GM12878 (cell line): ENCODE measurements around the gene GPC5. TPM values are rescaled to one million over a fixed set of nuclear protein-coding genes. Genes with fewer than 3 reads are reported as not detected.

Source experiments
- ATAC-seq: fragments of 200-7000 bp; cut with Tn5 transposase; 3 replicates; pipeline ENCODE4 v1.9.1; 2020; ENCODE audit warnings: mild to moderate bottlenecking, moderate library complexity
- BruUV-seq: library from RNA; stranded (reverse); fragments of 400-500 nt; replicated peaks from 2 replicates; lab custom pipeline; 2021; lab: Mats Ljungman, UMichigan
- CTCF ChIA-PET: fragments of 300-600 bp; sonication (Branson Sonifier 250); formaldehyde crosslinking; extraction: SDS; loops from one replicate; lab custom pipeline; 2021; ENCODE audit warnings: inconsistent platforms; lab: Yijun Ruan, JAX
- POLR2A ChIA-PET: fragments of 350-600 bp; formaldehyde crosslinking; extraction: SDS; loops from one replicate; lab custom pipeline; 2021; ENCODE audit warnings: inconsistent platforms; lab: Charles Lee
- RAD21 ChIA-PET: fragments of 300-600 bp; sonication (Branson Sonifier 250); formaldehyde crosslinking; loops from one replicate; lab custom pipeline; 2023; ENCODE audit warnings: antibody characterized with exemption; ENCODE audit not compliant: unreplicated experiment; lab: Charles Lee
- SMC1A ChIA-PET: fragments of 300-600 bp; sonication (Branson Sonifier 250); formaldehyde crosslinking; loops from one replicate; lab custom pipeline; 2023; ENCODE audit not compliant: unreplicated experiment, uncharacterized antibody; lab: Charles Lee
- DNase-seq: peaks from one replicate; pipeline ENCODE4 v3.0.0-alpha.2; 2011; ENCODE audit warnings: low read depth, low spot score
- FAIRE-seq: peaks from 3 replicates; lab custom pipeline; 2011; peaks lifted over from hg19 to GRCh38; lab: Jason Lieb, UNC
- H2AFZ ChIP-seq: 2 replicates; pipeline ENCODE4 v1.6.0; 2011; ENCODE audit warnings: low read depth, low read length, control low read depth; ENCODE audit not compliant: control insufficient read depth
- H3K27ac ChIP-seq: 2 replicates; pipeline ENCODE4 v1.5.1; 2011; ENCODE audit warnings: control low read depth; ENCODE audit not compliant: control insufficient read depth, insufficient read depth
- H3K27me3 ChIP-seq, 2 experiments: replicated peaks in 1 of 2; 2 replicates each; pipeline versions ENCODE4 v1.6.0 to v1.6.1; 2011; ENCODE audit warnings: low read length in 1 of 2; ENCODE audit not compliant: control insufficient read depth in 2 of 2, insufficient read depth in 2 of 2
- H3K36me3 ChIP-seq, 2 experiments: 2 replicates each; pipeline ENCODE4 v1.5.1; 2011; ENCODE audit warnings: low read length in 1 of 2; ENCODE audit not compliant: control insufficient read depth in 2 of 2, insufficient read depth in 2 of 2
- H3K4me1 ChIP-seq: 2 replicates; pipeline ENCODE4 v1.6.1; 2011; ENCODE audit warnings: mild to moderate bottlenecking, low read length, moderate library complexity, mixed read lengths; ENCODE audit not compliant: control insufficient read depth, insufficient read depth
- H3K4me2 ChIP-seq: 2 replicates; pipeline ENCODE4 v1.6.0; 2011; ENCODE audit warnings: control low read depth; ENCODE audit not compliant: control insufficient read depth, insufficient read depth
- H3K4me3 ChIP-seq: fragments of 200-600 bp; sonication (generic); 2 replicates; pipeline ENCODE4 v1.5.1; 2016
- H3K79me2 ChIP-seq: 2 replicates; pipeline ENCODE4 v1.6.0; 2011; ENCODE audit warnings: low read length; ENCODE audit not compliant: control insufficient read depth, insufficient read depth
- H3K9ac ChIP-seq: 2 replicates; pipeline ENCODE4 v1.8.0; 2011; ENCODE audit warnings: low read length, control low read depth, mixed read lengths; ENCODE audit not compliant: control insufficient read depth, insufficient read depth
- H3K9me3 ChIP-seq: replicated peaks from 3 replicates; pipeline ENCODE4 v1.5.1; 2011; ENCODE audit warnings: mild to moderate bottlenecking, low read length; ENCODE audit not compliant: control insufficient read depth, insufficient read depth
- H4K20me1 ChIP-seq: 2 replicates; pipeline ENCODE4 v1.6.0; 2011; ENCODE audit not compliant: control insufficient read depth, insufficient read depth
- IKZF1 ChIP-seq: fragments of 450-650 bp; conservative IDR thresholded peaks from 2 replicates; pipeline ENCODE4 v1.6.1; 2017; ENCODE audit warnings: antibody characterized with exemption, mild to moderate bottlenecking
- NFIC ChIP-seq: IDR thresholded peaks from 2 replicates; pipeline ENCODE4 v1.6.1; 2012; ENCODE audit warnings: low read depth, mild to moderate bottlenecking, inconsistent platforms, low read length, moderate library complexity
- POLR2AphosphoS2 ChIP-seq: IDR thresholded peaks from 2 replicates; pipeline ENCODE4 v1.6.1; 2011; ENCODE audit warnings: low read depth, mild to moderate bottlenecking, low read length, improper control_type of control experiment, moderate library complexity
- POU2F2 ChIP-seq: IDR thresholded peaks from 3 replicates; pipeline ENCODE4 v1.6.1; 2011; ENCODE audit warnings: low read depth, mild to moderate bottlenecking, low read length, borderline replicate concordance
- RELB ChIP-seq: fragments of 450-650 bp; IDR thresholded peaks from 2 replicates; pipeline ENCODE4 v1.6.1; 2017; ENCODE audit warnings: low read depth, mild to moderate bottlenecking, moderate library complexity
- SMAD5 ChIP-seq: IDR thresholded peaks from 2 replicates; pipeline ENCODE4 v1.6.1; 2016; ENCODE audit warnings: antibody characterized with exemption, low read depth
- SREBF1 ChIP-seq: IDR thresholded peaks from 2 replicates; pipeline ENCODE4 v1.6.1; 2012; ENCODE audit warnings: mild to moderate bottlenecking, low read length
- TCF12 ChIP-seq: IDR thresholded peaks from 2 replicates; pipeline ENCODE4 v1.6.1; 2011; ENCODE audit warnings: low read depth, mild to moderate bottlenecking, low read length
- ZNF274 ChIP-seq: IDR thresholded peaks from one replicate; pipeline ENCODE4 v1.8.0; 2011; ENCODE audit not compliant: insufficient read length, insufficient read depth
- ZZZ3 ChIP-seq: IDR thresholded peaks from 2 replicates; pipeline ENCODE4 v1.6.1; 2011; ENCODE audit warnings: low read depth; ENCODE audit not compliant: control insufficient read depth, insufficient read length
- WGBS: methylation state at CpG from one replicate; pipeline ENCODE4 v1.1.6; 2016; ENCODE audit warnings: low lambda C conversion rate; ENCODE audit not compliant: insufficient replicate concordance, insufficient coverage; ENCODE audit errors: missing lambda C conversion rate; 5-methylcytosine and 5-hydroxymethylcytosine counted together
- in situ Hi-C: fragments of 300-500 bp; cut with MboI; formaldehyde crosslinking; loops from 9 replicates; pipeline ENCODE4 v1.14.3; 2018; ENCODE audit warnings: mixed read lengths
- intact Hi-C: fragments of 100-400 bp; cut with micrococcal nuclease; formaldehyde crosslinking; loops from one replicate; pipeline ENCODE4 v1.14.2; 2022; ENCODE audit not compliant: unreplicated experiment
- polyA plus RNA-seq, 11 experiments: library from polyadenylated mRNA; depleted of rRNA in 4 of 11; unstranded in 6 of 11; stranded (reverse) in 5 of 11; fragments of >200 nt; fragmentation: Nextera tagmentation in 4 of 11; fragmentation: Illumina TruSeq in 1 of 11; extraction: Ambion mirVana in 4 of 11; extraction: Trizol in 1 of 11; gene quantifications; 1 replicate in 1 of 11; 2 replicates in 10 of 11; pipeline versions ENCODE4 v1.2.1 to v1.2.3, GENCODE V29; 2011 to 2016; ENCODE audit warnings: inconsistent platforms in 2 of 11, missing spikeins in 2 of 11, low read depth in 1 of 11
- total RNA-seq, 4 experiments: library from RNA; depleted of rRNA in 3 of 4; stranded (reverse); fragments of >200 nt in 3 of 4; fragmentation: Illumina TruSeq in 1 of 4; extraction: Trizol in 1 of 4; gene quantifications; 2 replicates each; pipeline versions ENCODE4 v1.2.1 to v1.2.3, GENCODE V29; 2013 to 2021

Gene GPC5
- total and polyA plus RNA-seq, 10 of the 15 experiments (the other 5 are each of a cell fraction or from before 2014, with no cell fraction given) = 0.05 to 0.87 (median 0.44) TPM; not detected in 1

GRCh38 chr13:92901739-92902138 is 1503.3 kb downstream of the GPC5 start:
- Histone ChIP-seq H3K9me3 (no peaks in the 10 kb centered on the region), H3K79me2 (no peaks in the 10 kb centered on the region), H4K20me1 (no peaks in the 10 kb centered on the region), H3K4me3 (no peak overlapping the region), H2AFZ (no peak overlapping the region), H3K27ac (no peak overlapping the region), H3K4me1 (no peaks in the 10 kb centered on the region), H3K27me3 (no peaks in the 10 kb centered on the region), H3K9ac (no peak overlapping the region), H3K4me2 (no peak overlapping the region), H3K36me3 (no peaks in the 10 kb centered on the region)
- DNase-seq = no peak
- CTCF ChIA-PET = interaction anchor here (0.7 to 2.6 kb wide), 9 partner anchors 9 to 1711 kb away, joined by 3 to 10 read pairs (median 4); no protein-coding TSS in a partner anchor
- 22% methylated on average over 5 of the region's 5 CpGs for WGBS
- ATAC-seq = no peak
- no peak for FAIRE-seq
- POLR2A ChIA-PET = interaction anchor here (0.6 kb wide), 1 partner anchor 1359 kb away, joined by 7 read pairs; no protein-coding TSS in a partner anchor
- no peak for TF ChIP-seq ZNF274
- 0 out of 2 replicates have a peak, but pooled peaks have one; percentile 13 for TF ChIP-seq IKZF1
- BruUV-seq = no TSS peak
- RAD21 ChIA-PET = interaction anchor here (0.9 to 3.7 kb wide), 5 partner anchors 11 to 1460 kb away, joined by 3 to 28 read pairs (median 3); no protein-coding TSS in a partner anchor
- in situ Hi-C loops = no loop called here
- SMC1A ChIA-PET = interaction anchor here (0.6 to 3.5 kb wide), 9 partner anchors 9 to 66 kb away, joined by 3 to 36 read pairs (median 4); no protein-coding TSS in a partner anchor
- intact Hi-C loops = no loop called here

GRCh38 chr13:92912629-92913028 is 1514.2 kb downstream of the GPC5 start:
- POLR2A ChIA-PET = no interaction called here
- no peak overlapping the region for H3K4me3 ChIP-seq
- no peak overlapping the region for H2AFZ ChIP-seq
- no peak overlapping the region for H3K4me2 ChIP-seq
- FAIRE-seq = no peak
- in situ Hi-C loops = no loop called here
- H3K9ac ChIP-seq = no peak overlapping the region
- intact Hi-C loops = no loop called here
- CTCF ChIA-PET = interaction anchor here (1.1 to 1.8 kb wide), 6 partner anchors 11 to 1705 kb away, joined by 3 to 10 read pairs (median 5); no protein-coding TSS in a partner anchor
- SMC1A ChIA-PET = interaction anchor here (0.8 to 4.3 kb wide), 8 partner anchors 11 to 297 kb away, joined by 3 to 36 read pairs (median 3); no protein-coding TSS in a partner anchor
- no peak for TF ChIP-seq SMAD5
- TF ChIP-seq POU2F2 = no peak
- TF ChIP-seq TCF12 = no peak
- no peak for TF ChIP-seq RELB
- no peak for TF ChIP-seq POLR2AphosphoS2
- TF ChIP-seq SREBF1 = no peak
- no peak for TF ChIP-seq ZZZ3
- TF ChIP-seq NFIC = no peak
- no peak overlapping the region for H3K27ac ChIP-seq
- H3K27me3 ChIP-seq = no peaks in the 10 kb centered on the region
- no peaks in the 10 kb centered on the region for H3K4me1 ChIP-seq
- H3K79me2 ChIP-seq = no peaks in the 10 kb centered on the region
- no peak for ATAC-seq
- H3K36me3 ChIP-seq = no peaks in the 10 kb centered on the region
- BruUV-seq = no TSS peak
- RAD21 ChIA-PET = interaction anchor here (4.6 kb wide), 1 partner anchor 11 kb away, joined by 28 read pairs; no protein-coding TSS in a partner anchor
- no peaks in the 10 kb centered on the region for H4K20me1 ChIP-seq
- 89% methylated on average over 1 of the region's 1 CpG for WGBS
- H3K9me3 ChIP-seq = no peaks in the 10 kb centered on the region
- no peak for DNase-seq
